Right ventricle myocardium superior (tissue), 1 donor: Measurements from ENCODE around the gene TSPYL4. TPM values are rescaled to one million over a fixed set of nuclear protein-coding genes. Genes with fewer than 3 reads are reported as not detected.
A peak's percentile ranks its signal among the peaks of the same experiment; 100 is the strongest.
"Not testable (repeated sequence)": the region's sequence is repeated elsewhere in the genome, so short reads cannot be mapped to it uniquely, and the experiment has no call there.

Experiments
- ATAC-seq: fragments of 200-7000 bp; cut with Tn5 transposase; one replicate; pipeline ENCODE4 v1.9.1; 2020; ENCODE audit warnings: mild to moderate bottlenecking; ENCODE audit not compliant: poor library complexity
- DNase-seq: peaks from one replicate; pipeline ENCODE4 v3.0.0-alpha.2; 2020
- intact Hi-C: fragments of 100-400 bp; cut with DNase I; formaldehyde crosslinking; loops from one replicate; pipeline ENCODE4 v1.11.2; 2022
- long read RNA-seq: library from polyadenylated mRNA; unstranded; transcript quantifications from one replicate; pipeline ENCODE4 v2.0.0, GENCODE V29; 2021
- total RNA-seq: library from RNA; stranded (reverse); fragmentation: NEBNext Ultra II Directional; extraction: Animal tissue kit (Norgen Biotek cat#: 25700); gene quantifications from one replicate; pipeline ENCODE4 v1.2.1, GENCODE V29; 2021
- donor health status: DM: no; HTN: yes; CAD: no; lungs with severe emphysema.

TSPYL4 gene
- 26.0 TPM for total RNA-seq
- long read RNA-seq, full-length matches to known transcripts, result 17 of 17 reads
- long read RNA-seq, partial matches to known transcripts, result 0 of 17 reads
- long read RNA-seq, other reads (novel, unspliced or antisense), result 0 of 17 reads

DNA sequence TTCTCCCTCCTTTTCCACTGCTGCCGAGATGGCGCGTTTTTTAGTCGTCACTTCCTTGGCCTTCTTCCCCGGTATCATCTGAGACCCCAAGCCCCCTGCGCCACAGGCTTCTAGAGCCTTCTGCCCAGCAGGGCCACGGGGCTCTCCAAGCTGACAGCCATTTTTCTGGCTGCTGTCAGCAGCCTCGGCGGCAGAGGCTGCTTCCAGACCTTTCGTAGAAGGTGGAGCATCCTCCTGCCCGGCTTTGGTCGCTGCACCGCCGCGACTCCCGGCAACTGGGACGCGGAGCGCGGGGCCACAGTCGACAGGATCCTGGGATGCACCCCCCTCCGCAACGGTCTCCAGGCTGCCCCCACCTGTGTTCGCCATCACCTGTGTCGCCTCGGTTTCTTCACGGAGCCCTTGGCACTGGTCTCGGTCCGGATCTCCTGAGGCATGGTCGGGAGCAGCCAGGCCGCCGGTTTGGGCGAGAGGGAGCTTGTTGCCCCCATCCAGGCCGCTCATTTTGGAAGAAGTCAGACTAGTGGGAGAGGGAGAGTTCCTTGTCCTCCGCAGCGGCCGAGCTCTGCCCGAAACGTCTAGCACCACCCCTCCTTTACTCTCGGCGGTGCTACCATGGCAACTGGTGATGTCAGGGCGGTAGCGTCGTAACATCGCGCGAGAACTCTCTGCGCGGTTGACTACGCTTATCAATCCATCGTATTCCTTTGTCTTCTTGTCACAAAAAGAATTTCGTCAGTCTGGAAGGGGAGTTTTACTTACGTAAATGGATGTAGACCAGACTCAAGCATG, at the start of gene TSPYL4:
Gene TSPYL4 (minus strand): TSS at position 571 of the 792 bp plus-strand sequence. CDS start 67 bp downstream, at position 504.
- intact Hi-C loops, result no loop called here
- peak; percentile 98 for ATAC-seq
- DNase-seq, result peak; percentile 96

GRCh38 chr6:116301104-116301503, 47.2 kb upstream of the TSPYL4 start:
- intact Hi-C loops, result loop anchor here (10.0 kb wide), 1 partner anchor 124 kb away; no protein-coding TSS in a partner anchor
- DNase-seq (no peak), ATAC-seq (no peak)

DNA sequence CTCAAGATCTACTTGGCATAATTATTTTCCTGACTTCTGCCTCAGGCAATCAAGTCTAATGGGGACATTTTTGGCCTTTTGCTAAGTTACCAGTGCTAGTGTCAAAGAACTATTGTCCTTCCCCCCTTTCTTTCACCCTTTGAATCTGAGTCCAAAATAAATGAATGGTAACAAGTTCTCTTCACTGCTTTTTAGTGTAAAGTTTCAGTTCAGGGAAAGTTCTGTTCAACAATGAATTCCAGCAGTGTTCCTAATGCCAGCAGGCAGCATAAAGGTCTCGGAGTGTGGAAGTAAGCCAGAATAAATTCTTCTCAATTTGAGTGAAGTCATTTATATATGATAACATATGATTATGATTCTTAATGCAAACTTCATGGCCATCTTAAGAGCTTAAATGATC, 46.7 kb upstream of the TSPYL4 start:
- intact Hi-C loops, result loop anchor here (10.0 kb wide), 1 partner anchor 124 kb away; no protein-coding TSS in a partner anchor
- DNase-seq (no peak), ATAC-seq (no peak)

DNA sequence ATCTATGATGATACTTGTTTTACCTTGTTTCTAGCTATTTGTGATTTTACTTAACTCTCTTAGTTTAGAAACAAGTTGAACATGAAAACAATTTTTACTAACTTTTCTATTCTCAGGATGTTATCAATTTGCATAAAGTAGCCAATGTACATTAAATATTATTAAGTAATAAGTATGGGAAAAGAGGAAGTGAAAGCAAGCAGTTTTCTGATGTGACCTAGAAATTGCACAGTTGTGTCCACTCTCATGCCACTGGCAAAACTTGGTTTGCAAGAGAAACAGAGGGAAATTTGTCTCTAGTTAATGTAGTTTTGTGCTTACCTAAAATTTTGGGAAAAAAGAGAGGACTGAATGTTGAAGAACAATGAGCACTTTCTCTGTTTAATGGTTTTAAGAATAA, 45.1 kb upstream of the TSPYL4 start:
- ATAC-seq, result no peak
- intact Hi-C loops, result loop anchor here (10.0 kb wide), 1 partner anchor 146 kb away; no protein-coding TSS in a partner anchor
- DNase-seq, result no peak

- DNase-seq, result no peak
- ATAC-seq, result no peak
- intact Hi-C loops, result loop anchor here (10.0 kb wide), 1 partner anchor 147 kb away; no protein-coding TSS in a partner anchor
Observed at GRCh38 chr6:116298273-116298672, 44.4 kb upstream of the TSPYL4 start.

GRCh38 chr6:116292553-116292952, 38.7 kb upstream of the TSPYL4 start:
- intact Hi-C loops, result loop anchor here (10.0 kb wide), 1 partner anchor 152 kb away; no protein-coding TSS in a partner anchor
- no peak for ATAC-seq

DNA sequence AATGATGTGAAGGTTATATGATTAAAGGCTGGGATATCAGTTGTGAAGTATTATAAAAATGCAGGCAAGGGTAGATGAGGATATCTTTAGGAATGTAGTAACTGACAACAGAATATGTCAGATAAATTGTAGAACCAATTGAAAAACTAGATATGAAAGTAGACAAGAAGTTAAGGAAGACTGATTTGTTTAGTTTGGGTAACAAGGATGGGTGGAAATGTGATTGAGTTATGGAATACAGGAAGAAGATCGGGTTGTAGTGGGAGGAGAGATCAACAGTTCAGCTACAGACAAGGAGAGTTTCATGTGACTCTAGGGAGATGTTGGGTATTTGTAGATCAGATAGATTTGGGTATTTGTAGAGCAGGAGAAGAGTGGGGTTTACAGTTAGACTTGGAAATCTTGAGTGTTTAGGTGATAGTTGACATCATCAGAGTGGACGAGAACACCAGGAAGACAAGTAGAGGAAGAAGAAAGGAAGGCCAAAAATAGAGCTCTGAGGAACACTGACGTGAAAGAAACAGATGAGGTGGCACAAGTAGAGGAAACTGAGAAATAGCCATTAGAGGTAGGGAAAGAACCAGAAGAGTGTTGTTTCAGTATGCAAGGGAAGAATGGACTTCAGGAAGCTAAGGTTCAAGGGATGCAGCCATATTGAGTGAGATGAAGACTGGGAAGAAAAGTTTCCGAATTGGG, 38.0 kb upstream of the TSPYL4 start:
- no peak for ATAC-seq
- DNase-seq, result no peak
- intact Hi-C loops, result loop anchor here (10.0 kb wide), 1 partner anchor 153 kb away; no protein-coding TSS in a partner anchor

More at GRCh38 chr6:116292553-116292952, 38.7 kb upstream of the TSPYL4 start:
- no peak for DNase-seq

DNA sequence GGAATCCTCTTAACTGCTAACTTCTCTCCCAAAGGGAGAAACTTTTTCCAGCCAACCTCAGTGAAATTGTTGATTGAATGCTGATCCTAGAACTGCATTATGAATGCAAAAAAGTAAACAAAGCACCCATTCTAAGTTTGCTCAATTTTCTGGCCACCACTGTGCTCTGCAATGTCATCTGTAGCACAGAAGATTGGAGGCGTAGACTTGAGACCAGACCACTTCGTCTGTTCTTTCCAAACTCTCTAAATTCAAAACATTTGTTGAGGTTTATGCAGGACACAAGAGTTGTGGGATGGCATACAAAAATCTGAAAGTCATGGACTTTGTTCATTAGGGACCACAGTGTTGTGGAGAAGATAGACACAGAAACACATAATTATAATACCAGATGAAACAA, 36.9 kb upstream of the TSPYL4 start:
- ATAC-seq (no peak), DNase-seq (no peak)
- intact Hi-C loops, result loop anchor here (10.0 kb wide), 1 partner anchor 154 kb away; no protein-coding TSS in a partner anchor

- no peak for ATAC-seq
Observed at GRCh38 chr6:116289876-116290275, 36.0 kb upstream of the TSPYL4 start.

DNA sequence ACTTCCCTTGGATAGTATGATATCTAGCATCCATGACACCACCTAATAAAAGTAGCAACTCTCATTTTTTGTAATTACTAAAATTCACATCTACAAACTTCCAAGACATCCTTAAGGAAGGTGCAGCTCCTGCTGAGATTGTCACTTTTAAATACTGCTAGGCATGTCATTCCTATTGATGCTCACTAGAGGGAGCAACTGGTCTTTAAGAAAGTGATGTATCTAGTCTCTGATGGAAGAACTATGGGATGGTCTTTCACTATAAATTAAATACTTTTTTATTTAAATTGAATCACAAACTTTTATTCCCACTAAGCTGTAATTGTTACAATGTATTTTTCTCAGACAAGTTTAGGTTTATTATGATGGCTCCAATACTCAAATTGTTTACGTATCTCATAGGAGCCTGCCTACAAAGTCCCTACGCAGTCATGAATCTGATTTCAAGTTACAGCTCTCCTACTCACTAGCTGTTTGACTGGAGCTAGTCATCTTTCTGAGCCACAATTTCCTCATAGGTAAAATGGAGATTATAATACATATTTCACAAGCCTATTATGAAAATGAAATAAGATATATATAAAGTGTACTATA, 33.9 kb upstream of the TSPYL4 start:
- ATAC-seq (peak; percentile 81), DNase-seq (no peak)
- intact Hi-C loops, result loop anchor here (5.0 kb wide), 1 partner anchor 245 kb away; no protein-coding TSS in a partner anchor

More at GRCh38 chr6:116289876-116290275, 36.0 kb upstream of the TSPYL4 start:
- DNase-seq, result no peak
- intact Hi-C loops, result loop anchor here (5.0 to 10.0 kb wide), 2 partner anchors 155 to 242 kb away; no protein-coding TSS in a partner anchor

GRCh38 chr6:116286773-116287358, 33.0 kb upstream of the TSPYL4 start:
- no peak for ATAC-seq
- intact Hi-C loops, result loop anchor here (5.0 kb wide), 1 partner anchor 245 kb away; no protein-coding TSS in a partner anchor
- DNase-seq, result no peak

DNA sequence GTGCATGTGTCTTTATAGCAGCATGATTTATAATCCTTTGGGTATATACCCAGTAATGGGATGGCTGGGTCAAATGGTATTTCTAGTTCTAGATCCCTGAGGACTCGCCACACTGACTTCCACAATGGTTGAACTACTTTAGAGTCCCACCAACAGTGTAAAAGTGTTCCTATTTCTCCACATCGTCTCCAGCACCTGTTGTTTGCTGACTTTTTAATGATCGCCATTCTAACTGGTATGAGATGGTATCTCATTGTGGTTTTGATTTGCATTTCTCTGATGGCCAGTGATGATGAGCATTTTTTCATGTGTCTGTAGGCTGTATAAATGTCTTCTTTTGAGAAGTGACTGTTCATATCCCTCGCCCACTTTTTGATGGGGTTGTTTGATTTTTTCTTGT, 31.1 kb upstream of the TSPYL4 start:
- DNase-seq, ATAC-seq: not testable (repeated sequence)
- intact Hi-C loops, result loop anchor here (5.0 kb wide), 1 partner anchor 247 kb away; no protein-coding TSS in a partner anchor

DNA sequence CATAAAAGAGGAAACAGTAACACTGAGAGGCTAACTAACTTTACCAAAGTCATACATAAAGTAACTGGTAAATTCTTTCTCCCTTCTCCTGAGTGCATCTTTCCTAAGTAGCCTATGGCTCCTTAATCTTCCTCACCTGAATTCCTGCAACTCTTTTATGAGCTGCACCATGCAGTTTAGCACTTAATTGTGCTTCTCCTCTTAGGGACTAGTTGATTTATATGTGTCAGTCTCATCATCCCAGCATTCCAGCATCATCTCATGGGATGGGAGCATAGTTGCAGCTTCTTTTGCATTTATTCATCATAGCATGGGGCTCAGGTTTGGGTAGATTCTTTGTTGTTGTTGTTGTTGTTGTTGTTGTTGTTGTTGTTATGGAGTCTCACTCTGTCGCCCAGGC, 29.3 kb upstream of the TSPYL4 start:
- no peak for ATAC-seq
- intact Hi-C loops, result no loop called here
- no peak for DNase-seq

GRCh38 chr6:116282698-116283097, 28.8 kb upstream of the TSPYL4 start:
- intact Hi-C loops, result no loop called here
- DNase-seq (no peak), ATAC-seq (no peak)

GRCh38 chr6:116280933-116281316, 27.1 kb upstream of the TSPYL4 start:
- ATAC-seq (no peak), DNase-seq (no peak)
- intact Hi-C loops, result no loop called here

- intact Hi-C loops, result no loop called here
- ATAC-seq, result no peak
- DNase-seq, result no peak
Observed at GRCh38 chr6:116280161-116280932, 26.5 kb upstream of the TSPYL4 start.
